ENCODE measurements around the gene TAS2R30.
"Not testable (repeated sequence)": the region's sequence is repeated elsewhere in the genome, so short reads cannot be mapped to it uniquely, and the experiment has no call there.

The TAS2R30 gene

DNA sequence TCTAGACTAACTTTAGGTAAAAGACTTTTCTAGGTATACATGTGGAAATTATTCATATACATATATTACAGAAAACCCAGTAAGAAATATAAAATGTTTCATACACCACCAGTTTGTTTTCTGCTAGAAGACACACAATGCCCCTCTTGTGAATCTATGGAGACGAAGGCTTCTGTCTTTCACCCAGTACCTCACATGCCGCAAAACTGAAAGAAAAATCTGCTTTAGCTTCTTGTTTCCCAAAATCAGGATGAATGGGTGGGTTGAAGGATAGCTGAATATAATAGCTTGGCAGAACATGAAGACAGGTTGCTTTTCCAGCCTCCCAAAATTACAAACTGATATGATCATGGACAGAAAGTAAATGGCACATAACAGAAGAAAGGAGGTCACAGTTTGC, 1.3 kb downstream of the TAS2R30 start:
- Histone ChIP-seq H2AFZ (ENCODE audit: insufficient read depth, low read length, poor library complexity) (no peak overlapping the region), H2BK120ac (ENCODE audit: insufficient read depth, low read length, poor library complexity) (no peak overlapping the region), H3K27ac (ENCODE audit: low read depth, low read length) (no peak overlapping the region), H3K79me1 (ENCODE audit: low read length) (no peaks in the 10 kb centered on the region), H3K79me2 (ENCODE audit: control insufficient read depth, insufficient read depth, low read length, poor library complexity) (no peaks in the 10 kb centered on the region), H4K12ac (ENCODE audit: low read depth, low read length) (no peak overlapping the region), H3K4me1 (ENCODE audit: control insufficient read depth in 1 of 2, insufficient read depth in 2 of 2, low read length in 2 of 2) (no peaks in the 10 kb centered on the region), H4K8ac (ENCODE audit: low read depth, low read length) (no peak overlapping the region), H3K14ac (ENCODE audit: low read length) (no peak overlapping the region), H2BK12ac (ENCODE audit: low read length) (no peak overlapping the region), H3K9ac (ENCODE audit: low read length) (no peak overlapping the region), H2BK5ac (ENCODE audit: low read depth, low read length, poor library complexity) (no peak overlapping the region), H3K4me2 (ENCODE audit: low read length) (no peak overlapping the region), H3K9me3 (ENCODE audit: insufficient read depth, low read depth, low read length) (no peaks in the 10 kb centered on the region), H3K36me3 (ENCODE audit: control insufficient read depth in 1 of 2, insufficient read depth in 2 of 2, low read length in 2 of 2) (no peaks in the 10 kb centered on the region), H3K4me3 (ENCODE audit: low read depth, low read length) (no peak overlapping the region), H3K4ac (ENCODE audit: low read depth, low read length) (no peak overlapping the region), H3K27me3 (ENCODE audit: insufficient read depth, low read length) (no peaks in the 10 kb centered on the region), H3K23ac (ENCODE audit: low read length) (no peak overlapping the region), H2AK5ac (ENCODE audit: low read length) (no peak overlapping the region), H3K18ac (ENCODE audit: low read length) (no peak overlapping the region), H4K91ac (ENCODE audit: low read depth, low read length) (no peak overlapping the region)
- DNase-seq = no peak
- no CpG with 5 or more reads among the region's 2 CpGs for WGBS (ENCODE audit: extremely low coverage, insufficient coverage, insufficient read length)

GRCh38 chr12:11130999-11131398, 3.4 kb downstream of the TAS2R30 start:
- H4K12ac ChIP-seq (ENCODE audit: low read depth, low read length) = no peak overlapping the region
- no peaks in the 10 kb centered on the region for H3K79me2 ChIP-seq (ENCODE audit: control insufficient read depth, insufficient read depth, low read length, poor library complexity)
- WGBS (ENCODE audit: extremely low coverage, insufficient coverage, insufficient read length) = no CpG with 5 or more reads among the region's 2 CpGs
- no peak overlapping the region for H2BK12ac ChIP-seq (ENCODE audit: low read length)
- no peak overlapping the region for H2AK5ac ChIP-seq (ENCODE audit: low read length)
- no peaks in the 10 kb centered on the region for H3K9me3 ChIP-seq (ENCODE audit: insufficient read depth, low read depth, low read length)
- no peak overlapping the region for H3K18ac ChIP-seq (ENCODE audit: low read length)
- no peak overlapping the region for H4K8ac ChIP-seq (ENCODE audit: low read depth, low read length)
- no peaks in the 10 kb centered on the region for H3K27me3 ChIP-seq (ENCODE audit: insufficient read depth, low read length)
- no peak overlapping the region for H2AFZ ChIP-seq (ENCODE audit: insufficient read depth, low read length, poor library complexity)
- H3K4me2 ChIP-seq (ENCODE audit: low read length) = no peak overlapping the region
- no peak overlapping the region for H3K23ac ChIP-seq (ENCODE audit: low read length)
- no peak for DNase-seq
- no peak overlapping the region for H3K14ac ChIP-seq (ENCODE audit: low read length)
- H3K27ac ChIP-seq (ENCODE audit: low read depth, low read length) = no peak overlapping the region
- H3K9ac ChIP-seq (ENCODE audit: low read length) = no peak overlapping the region
- no peak overlapping the region for H3K4ac ChIP-seq (ENCODE audit: low read depth, low read length)
- no peak overlapping the region for H4K91ac ChIP-seq (ENCODE audit: low read depth, low read length)
- no peaks in the 10 kb centered on the region for H3K36me3 ChIP-seq (ENCODE audit: control insufficient read depth in 1 of 2, insufficient read depth in 2 of 2, low read length in 2 of 2)
- H3K79me1 ChIP-seq (ENCODE audit: low read length) = no peaks in the 10 kb centered on the region
- no peak overlapping the region for H3K4me3 ChIP-seq (ENCODE audit: low read depth, low read length)
- no peak overlapping the region for H2BK5ac ChIP-seq (ENCODE audit: low read depth, low read length, poor library complexity)
- no peaks in the 10 kb centered on the region for H3K4me1 ChIP-seq (ENCODE audit: control insufficient read depth in 1 of 2, insufficient read depth in 2 of 2, low read length in 2 of 2)
- no peak overlapping the region for H2BK120ac ChIP-seq (ENCODE audit: insufficient read depth, low read length, poor library complexity)

DNA sequence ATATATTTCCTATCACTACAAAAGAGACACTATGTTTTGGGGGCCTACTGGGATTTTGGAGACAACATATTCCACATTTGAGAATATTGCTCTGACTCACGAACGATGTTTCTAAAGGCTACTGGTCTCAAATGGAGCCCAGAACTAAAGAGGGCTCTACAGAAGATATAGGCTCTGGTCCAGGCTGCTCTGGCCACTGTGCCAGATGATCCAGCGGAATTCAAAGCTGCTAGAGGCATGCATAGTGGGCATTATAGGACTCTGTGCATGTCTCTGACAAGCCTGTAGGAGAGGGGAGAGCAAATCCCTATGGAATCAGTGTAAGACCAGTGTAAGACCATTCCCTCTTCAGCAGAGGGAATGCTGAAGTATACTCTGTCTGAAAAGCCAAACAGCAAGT, 4.1 kb downstream of the TAS2R30 start:
- Histone ChIP-seq H3K36me3 (ENCODE audit: control insufficient read depth in 1 of 2, insufficient read depth in 2 of 2, low read length in 2 of 2) (no peaks in the 10 kb centered on the region), H4K12ac (ENCODE audit: low read depth, low read length) (no peak overlapping the region), H3K79me1 (ENCODE audit: low read length) (no peaks in the 10 kb centered on the region), H3K4me1 (ENCODE audit: control insufficient read depth in 1 of 2, insufficient read depth in 2 of 2, low read length in 2 of 2) (no peaks in the 10 kb centered on the region), H3K9ac (ENCODE audit: low read length) (no peak overlapping the region), H3K27ac (ENCODE audit: low read depth, low read length) (no peak overlapping the region), H2BK5ac (ENCODE audit: low read depth, low read length, poor library complexity) (no peak overlapping the region), H2AFZ (ENCODE audit: insufficient read depth, low read length, poor library complexity) (no peak overlapping the region), H2BK12ac (ENCODE audit: low read length) (no peak overlapping the region), H4K91ac (ENCODE audit: low read depth, low read length) (no peak overlapping the region), H2AK5ac (ENCODE audit: low read length) (no peak overlapping the region), H3K4me2 (ENCODE audit: low read length) (no peak overlapping the region), H3K4me3 (ENCODE audit: low read depth, low read length) (no peak overlapping the region), H3K18ac (ENCODE audit: low read length) (no peak overlapping the region), H3K79me2 (ENCODE audit: control insufficient read depth, insufficient read depth, low read length, poor library complexity) (no peaks in the 10 kb centered on the region), H4K8ac (ENCODE audit: low read depth, low read length) (no peak overlapping the region), H3K23ac (ENCODE audit: low read length) (no peak overlapping the region), H3K9me3 (ENCODE audit: insufficient read depth, low read depth, low read length) (no peaks in the 10 kb centered on the region), H3K4ac (ENCODE audit: low read depth, low read length) (no peak overlapping the region), H2BK120ac (ENCODE audit: insufficient read depth, low read length, poor library complexity) (no peak overlapping the region), H3K27me3 (ENCODE audit: insufficient read depth, low read length) (no peaks in the 10 kb centered on the region), H3K14ac (ENCODE audit: low read length) (no peak overlapping the region)
- WGBS (ENCODE audit: extremely low coverage, insufficient coverage, insufficient read length) = no CpG with 5 or more reads among the region's 3 CpGs
- no peak for DNase-seq

DNA sequence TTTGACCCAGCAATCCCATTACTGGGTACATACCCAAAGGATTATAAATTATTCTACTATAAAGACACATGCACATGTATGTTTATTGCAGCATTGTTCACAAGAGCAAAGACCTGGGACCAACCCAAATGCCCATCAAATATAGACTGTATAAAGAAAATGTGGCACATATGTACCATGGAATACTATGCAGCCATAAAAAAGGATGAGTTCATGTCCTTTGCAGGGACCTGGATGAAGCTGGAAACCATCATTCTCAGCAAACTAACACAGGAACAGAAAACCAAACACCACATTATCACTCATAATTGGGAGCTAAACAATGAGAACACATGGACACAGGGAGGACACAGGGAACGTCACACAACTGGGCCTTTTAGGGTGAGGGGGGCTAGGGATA, 20.3 kb downstream of the TAS2R30 start:
- not testable (repeated sequence) for H2BK12ac ChIP-seq (ENCODE audit: low read length); H3K27ac ChIP-seq (ENCODE audit: low read depth, low read length); H4K91ac ChIP-seq (ENCODE audit: low read depth, low read length); DNase-seq; H3K18ac ChIP-seq (ENCODE audit: low read length); H3K4ac ChIP-seq (ENCODE audit: low read depth, low read length); H3K79me2 ChIP-seq (ENCODE audit: control insufficient read depth, insufficient read depth, low read length, poor library complexity); H3K4me1 ChIP-seq (ENCODE audit: control insufficient read depth in 1 of 2, insufficient read depth in 2 of 2, low read length in 2 of 2); H3K9ac ChIP-seq (ENCODE audit: low read length); H3K23ac ChIP-seq (ENCODE audit: low read length); H2AFZ ChIP-seq (ENCODE audit: insufficient read depth, low read length, poor library complexity); H3K4me2 ChIP-seq (ENCODE audit: low read length); H3K36me3 ChIP-seq (ENCODE audit: control insufficient read depth in 1 of 2, insufficient read depth in 2 of 2, low read length in 2 of 2); H4K8ac ChIP-seq (ENCODE audit: low read depth, low read length); H2BK120ac ChIP-seq (ENCODE audit: insufficient read depth, low read length, poor library complexity); H3K9me3 ChIP-seq (ENCODE audit: insufficient read depth, low read depth, low read length); H3K27me3 ChIP-seq (ENCODE audit: insufficient read depth, low read length); H3K14ac ChIP-seq (ENCODE audit: low read length); H3K79me1 ChIP-seq (ENCODE audit: low read length); H2AK5ac ChIP-seq (ENCODE audit: low read length); H4K12ac ChIP-seq (ENCODE audit: low read depth, low read length); H3K4me3 ChIP-seq (ENCODE audit: low read depth, low read length); H2BK5ac ChIP-seq (ENCODE audit: low read depth, low read length, poor library complexity)
- no CpG with 5 or more reads among the region's 1 CpG for WGBS (ENCODE audit: extremely low coverage, insufficient coverage, insufficient read length)

Data from trophoblast cell (in vitro differentiated cells and primary cell).